LNCaP clone FGC (cell line): ENCODE measurements around the gene SHMT1.
"Not testable (repeated sequence)": the region's sequence is repeated elsewhere in the genome, so short reads cannot be mapped to it uniquely, and the experiment has no call there.

Experiments used
- DNase-seq: peaks from one replicate; pipeline ENCODE4 v3.0.0-alpha.2; 2011; ENCODE audit warnings: low read depth
- H3K4me3 ChIP-seq: 2 replicates; pipeline ENCODE4 v1.5.1; 2011; ENCODE audit warnings: mild to moderate bottlenecking, low read depth, low read length, control low read depth
- CTCF ChIP-seq: IDR thresholded peaks from 2 replicates; pipeline ENCODE4 v1.5.1; 2012; ENCODE audit warnings: mild to moderate bottlenecking; ENCODE audit not compliant: control insufficient read depth, insufficient read depth; ENCODE audit errors: extremely low read depth

Gene SHMT1

GRCh38 chr17:18377437-18378204 is 14.3 kb upstream of the SHMT1 start, which contains the start of gene EVPLL:
Gene EVPLL (plus strand): TSS chr17:18377778. CDS start chr17:18380938, 3,160 bp downstream.
- no peak for DNase-seq
- H3K4me3 ChIP-seq, result no peak within 1 kb of the TSS

GRCh38 chr17:18374216-18374615 is 10.9 kb upstream of the SHMT1 start:
- no peak for DNase-seq
- TF ChIP-seq CTCF, result no peak
- H3K4me3 ChIP-seq, result no peak overlapping the region

More at GRCh38 chr17:18377437-18378204, 14.3 kb upstream of the SHMT1 start, which contains the start of gene EVPLL:
- no peak for TF ChIP-seq CTCF

- H3K4me3 ChIP-seq, DNase-seq: not testable (repeated sequence)
These were observed 9.8 kb upstream of the SHMT1 start for GRCh38 chr17:18373181-18373580.

- no peak for TF ChIP-seq CTCF
- no peak for DNase-seq
- no peak overlapping the region for H3K4me3 ChIP-seq
These were observed 8.1 kb upstream of the SHMT1 start for GRCh38 chr17:18371455-18371854.

GRCh38 chr17:18370761-18371160 is 7.4 kb upstream of the SHMT1 start:
- no peak for TF ChIP-seq CTCF
- DNase-seq, result no peak
- no peak overlapping the region for H3K4me3 ChIP-seq

- no peak overlapping the region for H3K4me3 ChIP-seq
- TF ChIP-seq CTCF, result no peak
- no peak for DNase-seq
These were observed 5.6 kb upstream of the SHMT1 start for GRCh38 chr17:18368946-18369345.

- no peak overlapping the region; the same call in 1 of the 2 replicates for H3K4me3 ChIP-seq
- TF ChIP-seq CTCF, result no peak
- DNase-seq, result no peak
These were observed 816 bp upstream of the SHMT1 start for GRCh38 chr17:18364166-18364565.
